RWPE2 (cell line): Measurements from ENCODE around the gene NGEF.

ENCODE experiments used
- ATAC-seq: fragments of 200-7000 bp; cut with Tn5 transposase; 3 replicates; pipeline ENCODE4 v1.9.1; 2021; ENCODE audit warnings: low read depth
- DNase-seq: peaks from one replicate; pipeline ENCODE4 v3.0.0-alpha.2; 2020; ENCODE audit warnings: low spot score
- H3K27ac ChIP-seq: fragments of 450-650 bp; 2 replicates; pipeline ENCODE4 v1.5.1; 2017; ENCODE audit warnings: mild to moderate bottlenecking; ENCODE audit not compliant: poor library complexity, severe bottlenecking
- H3K27me3 ChIP-seq: fragments of 250-450 bp; sonication (Bioruptor Pico); 2 replicates; pipeline ENCODE4 v1.5.1; 2021; ENCODE audit warnings: mild to moderate bottlenecking, moderate library complexity; ENCODE audit not compliant: insufficient read depth, poor library complexity, severe bottlenecking
- H3K36me3 ChIP-seq: fragments of 250-450 bp; sonication (Bioruptor Pico); 2 replicates; pipeline ENCODE4 v1.5.1; 2020; ENCODE audit warnings: low read depth, mild to moderate bottlenecking, moderate library complexity
- H3K4me1 ChIP-seq: fragments of 250-450 bp; sonication (Bioruptor Pico); 2 replicates; pipeline ENCODE4 v1.5.1; 2021; ENCODE audit warnings: mild to moderate bottlenecking, moderate library complexity; ENCODE audit not compliant: insufficient read depth, poor library complexity, severe bottlenecking
- H3K4me3 ChIP-seq: fragments of 250-450 bp; sonication (Bioruptor Pico); 2 replicates; pipeline ENCODE4 v1.5.1; 2021; ENCODE audit warnings: mild to moderate bottlenecking, moderate library complexity; ENCODE audit not compliant: severe bottlenecking
- H3K9me3 ChIP-seq: fragments of 250-450 bp; sonication (Bioruptor Pico); 2 replicates; pipeline ENCODE4 v1.5.1; 2021; ENCODE audit warnings: mild to moderate bottlenecking, moderate library complexity; ENCODE audit not compliant: severe bottlenecking
- CTCF ChIP-seq: fragments of 450-650 bp; IDR thresholded peaks from one replicate; pipeline ENCODE4 v1.5.1; 2017; ENCODE audit warnings: mild to moderate bottlenecking, moderate library complexity; ENCODE audit not compliant: poor library complexity, severe bottlenecking

Gene NGEF

GRCh38 chr2:233034091-233034882, 21.2 kb upstream of the NGEF start:
- Histone ChIP-seq H3K36me3 (no peaks in the 10 kb centered on the region), H3K4me1 (peaks cover 27% of the 10 kb centered on the region), H3K27ac (no peak overlapping the region), H3K4me3 (no peak overlapping the region), H3K27me3 (no peaks in the 10 kb centered on the region), H3K9me3 (peaks cover 2% of the 10 kb centered on the region)
- DNase-seq, result no peak
- TF ChIP-seq CTCF, result no peak
- ATAC-seq, result no peak

- TF ChIP-seq CTCF, result no peak
- Histone ChIP-seq H3K27ac (no peak overlapping the region), H3K4me3 (no peak overlapping the region), H3K9me3 (peaks cover 2% of the 10 kb centered on the region), H3K36me3 (no peaks in the 10 kb centered on the region), H3K27me3 (no peaks in the 10 kb centered on the region), H3K4me1 (peaks cover 30% of the 10 kb centered on the region)
- no peak for DNase-seq
- peak; percentile 50 for ATAC-seq
These were observed 20.6 kb upstream of the NGEF start for GRCh38 chr2:233033672-233034071.

GRCh38 chr2:233032551-233033320, 19.7 kb upstream of the NGEF start, which contains the start of gene NEU2:
Gene NEU2 (plus strand): TSS chr2:233032672. CDS start chr2:233032672, 0 bp downstream.
- ATAC-seq (no peak), DNase-seq (no peak)
- Histone ChIP-seq H3K36me3 (no peaks in the 10 kb centered on the region), H3K27me3 (no peaks in the 10 kb centered on the region), H3K9me3 (peaks cover 2% of the 10 kb centered on the region), H3K4me1 (peaks cover 31% of the 10 kb centered on the region), H3K27ac (no peak within 1 kb of the TSS), H3K4me3 (no peak within 1 kb of the TSS)
- TF ChIP-seq CTCF, result no peak

GRCh38 chr2:233031556-233032500, 18.8 kb upstream of the NGEF start:
- ATAC-seq (no peak), DNase-seq (no peak)
- Histone ChIP-seq H3K4me3 (no peak overlapping the region), H3K4me1 (peaks cover 27% of the 10 kb centered on the region), H3K27me3 (no peaks in the 10 kb centered on the region), H3K9me3 (no peaks in the 10 kb centered on the region), H3K36me3 (no peaks in the 10 kb centered on the region), H3K27ac (no peak overlapping the region)
- TF ChIP-seq CTCF, result no peak
